NCI-H460 (cell line): ENCODE results near the gene LRR1. TPM values are rescaled to one million over a fixed set of nuclear protein-coding genes. Genes with fewer than 3 reads are reported as not detected.
"Not testable (repeated sequence)": the region's sequence is repeated elsewhere in the genome, so short reads cannot be mapped to it uniquely, and the experiment has no call there.

Experiments used
- DNase-seq: peaks from one replicate; pipeline ENCODE4 v3.0.0-alpha.2; 2016; ENCODE audit warnings: low read depth; ENCODE audit errors: extremely low read depth
- total RNA-seq: library from RNA; depleted of rRNA; stranded (reverse); fragments of >200 nt; shearing (Covaris generic); gene quantifications from 2 replicates; pipeline ENCODE4 v1.2.3, GENCODE V29; 2014

Gene LRR1
- total RNA-seq, 1 experiment from 2014 or later = 42.7 TPM

GRCh38 chr14:49622022-49622607 lies 23.4 kb downstream of the LRR1 start:
- DNase-seq = no peak

GRCh38 chr14:49623387-49623786 lies 24.6 kb downstream of the LRR1 start:
- DNase-seq = no peak

- no peak for DNase-seq
Measured at GRCh38 chr14:49623941-49624839, 25.4 kb downstream of the LRR1 start.

GRCh38 chr14:49633640-49634546 lies 35.2 kb downstream of the LRR1 start:
- DNase-seq = peak; percentile 91

GRCh38 chr14:49634547-49635334 lies 36.0 kb downstream of the LRR1 start, which contains the start of gene DNAAF2:
TSS of gene DNAAF2 (minus strand) at chr14:49635244. CDS start at chr14:49635149, 95 bp downstream.
- peak; percentile 54 for DNase-seq

- DNase-seq = no peak
Measured at GRCh38 chr14:49636866-49637265, 38.1 kb downstream of the LRR1 start.

GRCh38 chr14:49637534-49638078 lies 38.9 kb downstream of the LRR1 start:
- no peak for DNase-seq

- no peak for DNase-seq
Measured at GRCh38 chr14:49640540-49641417, 42.0 kb downstream of the LRR1 start.

- no peak for DNase-seq
Measured at GRCh38 chr14:49641697-49642129, 43.0 kb downstream of the LRR1 start.

- no peak for DNase-seq
Measured at GRCh38 chr14:49642163-49642562, 43.4 kb downstream of the LRR1 start.

- no peak for DNase-seq
Measured at GRCh38 chr14:49653508-49653907, 54.8 kb downstream of the LRR1 start.

- no peak for DNase-seq
Measured at GRCh38 chr14:49654511-49654910, 55.8 kb downstream of the LRR1 start.

- not testable (repeated sequence) for DNase-seq
Measured at GRCh38 chr14:49657500-49657899, 58.8 kb downstream of the LRR1 start.

GRCh38 chr14:49659526-49660455 lies 61.1 kb downstream of the LRR1 start:
- DNase-seq = peak; percentile 16
